HepG2 (cell line): ENCODE measurements around the gene PNLIPRP2. TPM values are rescaled to one million over a fixed set of nuclear protein-coding genes. Genes with fewer than 3 reads are reported as not detected.

ENCODE experiments used
- ATAC-seq: fragments of 200-7000 bp; cut with Tn5 transposase; 3 replicates; pipeline ENCODE4 v1.9.1; 2020; ENCODE audit warnings: mild to moderate bottlenecking, moderate library complexity
- BruUV-seq: library from RNA; stranded (reverse); fragments of 400-500 nt; replicated peaks from 2 replicates; lab custom pipeline; 2021; lab: Mats Ljungman, UMichigan
- CTCF ChIA-PET: fragments of 300-600 bp; formaldehyde crosslinking; extraction: SDS; loops from one replicate; lab custom pipeline; 2021; ENCODE audit warnings: low total read pairs, inconsistent platforms, low intra/inter-chr PET ratio; lab: Yijun Ruan, JAX
- POLR2A ChIA-PET: fragments of 350-600 bp; sonication (Branson Sonifier 250); formaldehyde crosslinking; loops from one replicate; lab custom pipeline; 2020; ENCODE audit warnings: antibody characterized with exemption, inconsistent platforms; lab: Yijun Ruan, JAX
- DNase-seq: peaks from one replicate; pipeline ENCODE4 v3.0.0-alpha.2; 2015; ENCODE audit warnings: low spot score
- FAIRE-seq: peaks from 3 replicates; lab custom pipeline; 2011; peaks lifted over from hg19 to GRCh38; lab: Jason Lieb, UNC
- H2AFZ ChIP-seq: one replicate; pipeline ENCODE4 v1.6.1; 2011; ENCODE audit warnings: low read length, inconsistent platforms
- H3K27ac ChIP-seq: fragments of 300-600 bp; 3 replicates; pipeline ENCODE4 v1.8.0; 2011; ENCODE audit warnings: mixed run types, mild to moderate bottlenecking, mixed read lengths, low read length, inconsistent platforms; ENCODE audit not compliant: insufficient read depth; ENCODE audit errors: extremely low read length
- H3K27me3 ChIP-seq, 2 experiments: fragments of 200-600 bp in 1 of 2; 2 replicates in 1 of 2; 3 replicates in 1 of 2; pipeline versions ENCODE4 v1.6.0 to v1.8.0; 2011; ENCODE audit warnings: low read length in 2 of 2, mild to moderate bottlenecking in 2 of 2, moderate library complexity in 2 of 2, inconsistent platforms in 1 of 2; ENCODE audit not compliant: insufficient read depth in 2 of 2, control insufficient read depth in 1 of 2
- H3K36me3 ChIP-seq, 2 experiments: fragments of 200-600 bp in 1 of 2; replicated peaks in 1 of 2; 2 replicates in 1 of 2; 3 replicates in 1 of 2; pipeline versions ENCODE4 v1.5.1 to v1.8.0; 2011; ENCODE audit warnings: low read length in 2 of 2, inconsistent platforms in 1 of 2; ENCODE audit not compliant: insufficient read depth in 2 of 2, control insufficient read depth in 1 of 2
- H3K4me1 ChIP-seq: 2 replicates; pipeline ENCODE4 v1.5.1; 2012; ENCODE audit warnings: low read length, inconsistent platforms; ENCODE audit not compliant: insufficient read depth
- H3K4me2 ChIP-seq: 2 replicates; pipeline ENCODE4 v1.6.0; 2011; ENCODE audit warnings: low read depth, low read length, inconsistent platforms
- H3K4me3 ChIP-seq, 3 experiments: fragments of 200-600 bp in 1 of 3; sonication (generic), shearing (Covaris generic) in 1 of 3; replicated peaks in 1 of 3; 2 replicates each; pipeline ENCODE4 v1.5.1; 2011 to 2016; ENCODE audit warnings: low read length in 3 of 3, inconsistent platforms in 2 of 3, low read depth in 2 of 3, mild to moderate bottlenecking in 2 of 3, control low read depth in 1 of 3, mixed read lengths in 1 of 3; ENCODE audit not compliant: insufficient read depth in 1 of 3
- H3K79me2 ChIP-seq: one replicate; pipeline ENCODE4 v1.6.1; 2011; ENCODE audit warnings: low read length, inconsistent platforms; ENCODE audit not compliant: insufficient read depth
- H3K9ac ChIP-seq: 2 replicates; pipeline ENCODE4 v1.6.0; 2011; ENCODE audit warnings: mild to moderate bottlenecking, low read depth, low read length, inconsistent platforms; ENCODE audit not compliant: insufficient read depth
- H3K9me3 ChIP-seq: 2 replicates; pipeline ENCODE4 v1.5.1; 2012; ENCODE audit warnings: mild to moderate bottlenecking, low read length
- H4K20me1 ChIP-seq: 2 replicates; pipeline ENCODE4 v1.6.0; 2011; ENCODE audit warnings: inconsistent platforms, mild to moderate bottlenecking, low read length, moderate library complexity; ENCODE audit not compliant: insufficient read depth
- GABPB1 ChIP-seq: IDR thresholded peaks from 2 replicates; pipeline ENCODE4 v1.6.1; 2016; ENCODE audit warnings: mild to moderate bottlenecking, missing genetic modification reagents, moderate library complexity, missing compliant biosample characterization
- KLF6 ChIP-seq: IDR thresholded peaks from 2 replicates; pipeline ENCODE4 v1.8.0; 2016; ENCODE audit warnings: missing biosample characterization, missing genetic modification reagents
- PITX1 ChIP-seq: sonication (generic); formaldehyde crosslinking; IDR thresholded peaks from 2 replicates; pipeline ENCODE4 v1.5.1; 2020; ENCODE audit warnings: mild to moderate bottlenecking, missing genetic modification reagents
- POLR2AphosphoS2 ChIP-seq: IDR thresholded peaks from 2 replicates; pipeline ENCODE4 v1.6.1; 2011; ENCODE audit warnings: low read depth, low read length, improper control_type of control experiment
- SNAI1 ChIP-seq: sonication (generic); formaldehyde crosslinking; IDR thresholded peaks from 2 replicates; pipeline ENCODE4 v1.5.0; 2020; ENCODE audit warnings: mild to moderate bottlenecking, missing genetic modification reagents, borderline replicate concordance
- SP140L ChIP-seq: sonication (generic); formaldehyde crosslinking; IDR thresholded peaks from 2 replicates; pipeline ENCODE4 v1.4.0; 2020; ENCODE audit warnings: missing genetic modification reagents, borderline replicate concordance
- TCF7 ChIP-seq: sonication (generic); IDR thresholded peaks from 2 replicates; pipeline ENCODE4 v1.6.1; 2016; ENCODE audit warnings: antibody characterized with exemption, low read depth
- TEAD2 ChIP-seq: sonication (generic); formaldehyde crosslinking; IDR thresholded peaks from 2 replicates; pipeline ENCODE4 v1.9.0; 2021; ENCODE audit warnings: missing genetic modification reagents
- ZBTB21 ChIP-seq: sonication (generic); formaldehyde crosslinking; IDR thresholded peaks from 2 replicates; pipeline ENCODE4 v1.4.0; 2020; ENCODE audit warnings: missing genetic modification reagents
- ZNF232 ChIP-seq: sonication (generic); formaldehyde crosslinking; IDR thresholded peaks from 2 replicates; pipeline ENCODE4 v1.4.0; 2020; ENCODE audit warnings: missing genetic modification reagents, borderline replicate concordance
- ZNF546 ChIP-seq: sonication (generic); formaldehyde crosslinking; conservative IDR thresholded peaks from 2 replicates; pipeline ENCODE4 v1.8.1; 2023; ENCODE audit warnings: mild to moderate bottlenecking, missing genetic modification reagents
- ZNF552 ChIP-seq: sonication (generic); formaldehyde crosslinking; IDR thresholded peaks from 2 replicates; pipeline ENCODE4 v1.9.0; 2022; ENCODE audit warnings: missing genetic modification reagents, mild to moderate bottlenecking, borderline replicate concordance
- ZSCAN20 ChIP-seq: sonication (generic); formaldehyde crosslinking; IDR thresholded peaks from 2 replicates; pipeline ENCODE4 v1.4.0; 2020; ENCODE audit warnings: missing genetic modification reagents, mild to moderate bottlenecking, borderline replicate concordance
- WGBS: methylation state at CpG from one replicate; pipeline ENCODE4 v1.1.6; 2017; ENCODE audit warnings: low lambda C conversion rate; 5-methylcytosine and 5-hydroxymethylcytosine counted together
- in situ Hi-C: cut with HindIII; loops from 2 replicates; pipeline ENCODE4 v1.10.0; 2017; ENCODE audit warnings: low pct_unique_long_range_greater_than_20kb; ENCODE audit not compliant: extremely low pct_ligation_motif_present
- intact Hi-C: fragments of 100-400 bp; cut with micrococcal nuclease; formaldehyde crosslinking; loops from one replicate; pipeline ENCODE4 v1.10.0; 2022; ENCODE audit not compliant: unreplicated experiment
- polyA plus RNA-seq, 8 experiments: library from polyadenylated mRNA; depleted of rRNA in 3 of 8; stranded (reverse) in 7 of 8; unstranded in 1 of 8; fragments of >200 nt; fragmentation: Illumina TruSeq in 4 of 8; extraction: Trizol in 4 of 8; gene quantifications; 2 replicates each; pipeline versions ENCODE4 v1.2.1 to v1.2.3, GENCODE V29; 2011 to 2016; ENCODE audit warnings: low read depth in 4 of 8, missing spikeins in 1 of 8, mixed read lengths in 1 of 8; ENCODE audit not compliant: insufficient read depth in 1 of 8
- total RNA-seq, 5 experiments: library from RNA; depleted of rRNA; stranded (reverse); fragments of >200 nt; fragmentation: Illumina TruSeq; extraction: Trizol; gene quantifications; 2 replicates each; pipeline ENCODE4 v1.2.3, GENCODE V29; 2016; ENCODE audit warnings: low read depth in 1 of 5
- TF ChIP-seq, protein P1 (sequence below): sonication (generic); formaldehyde crosslinking; IDR thresholded peaks from 2 replicates; pipeline ENCODE4 v1.4.0; 2020; ENCODE audit warnings: mild to moderate bottlenecking, missing genetic modification reagents
- TF ChIP-seq, protein P2 (sequence below): sonication (generic); formaldehyde crosslinking; IDR thresholded peaks from 2 replicates; pipeline ENCODE4 v1.8.0; 2023; ENCODE audit warnings: mild to moderate bottlenecking, missing genetic modification reagents
- TF ChIP-seq, protein P3 (sequence below): sonication (generic); formaldehyde crosslinking; IDR thresholded peaks from 2 replicates; pipeline ENCODE4 v1.8.1; 2023; ENCODE audit warnings: mild to moderate bottlenecking, missing genetic modification reagents, borderline replicate concordance

The PNLIPRP2 gene
- total and polyA plus RNA-seq, 2 of the 13 experiments (the other 11 are each of a cell fraction or from before 2014, with no cell fraction given), result 0.21 to 0.97 TPM

DNA sequence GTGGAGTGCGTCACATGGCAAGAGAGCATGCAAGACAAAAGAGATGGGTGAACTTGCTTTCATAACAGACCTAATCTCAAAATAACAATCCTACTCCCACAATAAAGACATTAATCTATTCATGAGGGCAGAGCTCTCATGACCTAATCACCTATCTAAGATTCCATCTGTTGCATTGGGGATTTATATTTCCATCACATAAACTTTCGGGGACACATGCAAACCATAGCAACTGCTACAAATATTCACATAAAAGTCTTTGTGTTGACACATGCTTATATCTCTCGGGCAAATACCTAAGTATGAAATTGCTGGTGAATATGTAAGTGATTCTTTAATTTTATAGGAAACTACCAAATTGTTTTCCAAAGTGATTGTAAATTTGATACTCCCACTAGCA lies 46.0 kb upstream of the PNLIPRP2 start:
- TF ChIP-seq PITX1 (no peak), POLR2AphosphoS2 (no peak), ZBTB21 (CRISPR knock-in tag) (no peak)
- TF ChIP-seq, protein P1, sequence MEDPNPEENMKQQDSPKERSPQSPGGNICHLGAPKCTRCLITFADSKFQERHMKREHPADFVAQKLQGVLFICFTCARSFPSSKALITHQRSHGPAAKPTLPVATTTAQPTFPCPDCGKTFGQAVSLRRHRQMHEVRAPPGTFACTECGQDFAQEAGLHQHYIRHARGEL (CRISPR knock-in tag), result no peak
- Histone ChIP-seq H3K4me3 (no peak overlapping the region), H3K27ac (no peak overlapping the region), H3K9me3 (no peaks in the 10 kb centered on the region), H3K36me3 (no peaks in the 10 kb centered on the region), H3K4me2 (no peak overlapping the region), H3K4me1 (no peaks in the 10 kb centered on the region), H2AFZ (no peak overlapping the region), H4K20me1 (no peaks in the 10 kb centered on the region), H3K79me2 (no peaks in the 10 kb centered on the region), H3K27me3 (no peaks in the 10 kb centered on the region), H3K9ac (no peak overlapping the region)
- CTCF ChIA-PET, result no interaction called here
- WGBS, result 0% methylated on average over 3 of the region's 3 CpGs
- intact Hi-C loops, result no loop called here
- no peak for DNase-seq
- POLR2A ChIA-PET, result no interaction called here
- BruUV-seq, result no TSS peak
- in situ Hi-C loops, result no loop called here
- FAIRE-seq, result no peak
- ATAC-seq, result no peak

DNA sequence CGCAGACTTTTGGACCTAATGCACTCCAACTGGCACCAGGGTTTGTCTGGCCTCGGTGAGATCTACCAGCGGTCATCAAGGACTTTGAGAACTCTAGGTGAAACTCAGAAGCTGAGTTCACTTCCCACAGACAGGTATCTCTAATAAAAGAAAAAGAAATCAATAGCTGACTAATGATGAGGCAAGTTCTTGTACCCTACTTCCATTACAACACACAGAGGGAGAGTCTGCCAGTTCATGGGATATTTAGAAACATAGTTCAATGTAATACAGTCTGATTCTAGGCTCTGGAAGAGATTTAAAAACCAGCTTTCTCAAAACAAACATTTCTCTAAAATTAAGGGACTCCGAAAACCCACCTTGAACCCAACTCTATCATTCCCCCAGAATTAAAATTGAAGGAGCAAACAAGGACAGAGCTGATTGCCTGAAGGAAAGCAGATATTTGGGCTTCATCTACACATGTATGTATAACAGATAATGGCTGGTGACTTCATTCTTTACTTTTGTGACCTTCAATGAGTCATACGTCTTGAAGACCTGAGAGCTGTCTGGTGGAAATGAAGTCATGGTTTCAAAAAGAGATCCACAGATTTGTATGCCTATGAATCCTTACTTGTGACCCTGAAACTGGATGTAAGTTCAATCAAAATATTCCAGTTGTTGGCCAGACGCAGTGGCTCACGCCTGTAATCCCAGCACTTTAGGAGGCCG lies 32.7 kb upstream of the PNLIPRP2 start:
- FAIRE-seq (no peak), ATAC-seq (no peak), DNase-seq (no peak)
- intact Hi-C loops, result no loop called here
- no peak overlapping the region for H3K9ac ChIP-seq
- CTCF ChIA-PET, result no interaction called here
- 41% methylated on average over 8 of the region's 8 CpGs for WGBS
- in situ Hi-C loops, result no loop called here
- no peak overlapping the region for H2AFZ ChIP-seq
- H3K27me3 ChIP-seq, result peaks cover 2 to 16% of the 10 kb centered on the region in 2 experiments; a peak in 2 of 5 replicates
- H3K4me1 ChIP-seq, result no peaks in the 10 kb centered on the region
- no peaks in the 10 kb centered on the region for H3K79me2 ChIP-seq
- H3K4me2 ChIP-seq, result no peak overlapping the region
- H3K27ac ChIP-seq, result no peak overlapping the region
- H3K9me3 ChIP-seq, result no peaks in the 10 kb centered on the region
- POLR2A ChIA-PET, result no interaction called here
- no peaks in the 10 kb centered on the region; the same call in 1 of the 2 replicates for H4K20me1 ChIP-seq
- no peak overlapping the region for H3K4me3 ChIP-seq
- BruUV-seq, result no TSS peak
- no peaks in the 10 kb centered on the region for H3K36me3 ChIP-seq
- no peak for TF ChIP-seq SNAI1 (CRISPR knock-in tag)
- TF ChIP-seq KLF6 (CRISPR knock-in tag), result no peak
- no peak for TF ChIP-seq ZNF232
- TF ChIP-seq TCF7, result no peak
- TF ChIP-seq, protein P2, sequence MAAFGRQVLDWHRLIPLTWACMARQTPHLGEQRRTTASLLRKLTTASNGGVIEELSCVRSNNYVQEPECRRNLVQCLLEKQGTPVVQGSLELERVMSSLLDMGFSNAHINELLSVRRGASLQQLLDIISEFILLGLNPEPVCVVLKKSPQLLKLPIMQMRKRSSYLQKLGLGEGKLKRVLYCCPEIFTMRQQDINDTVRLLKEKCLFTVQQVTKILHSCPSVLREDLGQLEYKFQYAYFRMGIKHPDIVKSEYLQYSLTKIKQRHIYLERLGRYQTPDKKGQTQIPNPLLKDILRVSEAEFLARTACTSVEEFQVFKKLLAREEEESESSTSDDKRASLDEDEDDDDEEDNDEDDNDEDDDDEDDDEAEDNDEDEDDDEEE, result no peak
- TF ChIP-seq ZNF552 (CRISPR knock-in tag), result no peak
- no peak for TF ChIP-seq TEAD2 (CRISPR knock-in tag)
- TF ChIP-seq ZNF546, result no peak
- TF ChIP-seq SP140L (CRISPR knock-in tag), result no peak
- TF ChIP-seq, protein P3, sequence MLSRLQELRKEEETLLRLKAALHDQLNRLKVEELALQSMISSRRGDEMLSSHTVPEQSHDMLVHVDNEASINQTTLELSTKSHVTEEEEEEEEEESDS (CRISPR knock-in tag), result no peak
- TF ChIP-seq ZSCAN20, result no peak
- no peak for TF ChIP-seq GABPB1
